Naive thymus-derived CD4-positive, alpha-beta T cell (primary cell): ENCODE measurements around the gene MS4A10. TPM values are rescaled to one million over a fixed set of nuclear protein-coding genes. Genes with fewer than 3 reads are reported as not detected.

Experiments
- ATAC-seq: fragments of 150-1000 bp; cut with Tn5 transposase; 2 replicates; pipeline ENCODE4 v1.10.0; 2021; ENCODE audit warnings: mild to moderate bottlenecking, moderate library complexity
- CTCF ChIA-PET: fragments of 350-600 bp; sonication (Branson Sonifier 250); formaldehyde crosslinking; loops from one replicate; lab custom pipeline; 2021; ENCODE audit warnings: antibody characterized with exemption; lab: Charles Lee
- POLR2A ChIA-PET: fragments of 350-600 bp; sonication (Branson Sonifier 250); formaldehyde crosslinking; loops from one replicate; lab custom pipeline; 2021; ENCODE audit warnings: antibody characterized with exemption, inconsistent platforms; lab: Charles Lee
- DNase-seq, 9 donors: peaks; one replicate each; pipeline versions ENCODE4 v3.0.0 to v3.0.0-alpha.2; 2020 to 2022; ENCODE audit warnings: mixed read lengths in 1 of 9
- H3K27ac ChIP-seq: one replicate; pipeline ENCODE4 v1.7.0; 2013; ENCODE audit warnings: mild to moderate bottlenecking, low read depth, low read length, moderate library complexity
- H3K27me3 ChIP-seq, 2 donors: one replicate each; pipeline ENCODE4 v1.7.0; 2013; ENCODE audit warnings: low read length in 2 of 2, mild to moderate bottlenecking in 2 of 2, moderate library complexity in 2 of 2; ENCODE audit not compliant: control insufficient read depth in 2 of 2, insufficient read depth in 2 of 2
- H3K36me3 ChIP-seq, 3 experiments: 1 replicate in 2 of 3; 2 replicates in 1 of 3; pipeline ENCODE4 v1.7.0; 2013; ENCODE audit warnings: low read length in 3 of 3, mild to moderate bottlenecking in 3 of 3, moderate library complexity in 1 of 3; ENCODE audit not compliant: insufficient read depth in 3 of 3, control insufficient read depth in 2 of 3
- H3K4me1 ChIP-seq, 2 donors: one replicate each; pipeline ENCODE4 v1.7.0; 2013; ENCODE audit warnings: low read length in 2 of 2, mild to moderate bottlenecking in 2 of 2, moderate library complexity in 1 of 2; ENCODE audit not compliant: control insufficient read depth in 2 of 2, insufficient read depth in 2 of 2
- H3K4me3 ChIP-seq: 2 replicates; pipeline ENCODE4 v1.7.0; 2013; ENCODE audit warnings: mild to moderate bottlenecking, low read length
- H3K9me3 ChIP-seq, 3 experiments: 1 replicate in 2 of 3; 2 replicates in 1 of 3; pipeline ENCODE4 v1.7.0; 2013; ENCODE audit warnings: low read length in 3 of 3; ENCODE audit not compliant: control insufficient read depth in 2 of 3
- H3K27ac Mint-ChIP-seq, 9 donors: one replicate each; pipeline ENCODE4 v1.8.0; 2020 to 2022; ENCODE audit warnings: mixed read lengths in 9 of 9, mild to moderate bottlenecking in 8 of 9, moderate library complexity in 5 of 9, inconsistent platforms in 2 of 9
- H3K27me3 Mint-ChIP-seq, 5 donors: one replicate each; pipeline ENCODE4 v1.8.0; 2021 to 2022; ENCODE audit warnings: mixed read lengths in 5 of 5, mild to moderate bottlenecking in 1 of 5
- H3K36me3 Mint-ChIP-seq, 5 donors: one replicate each; pipeline ENCODE4 v1.8.0; 2020 to 2022; ENCODE audit warnings: mixed read lengths in 5 of 5, mild to moderate bottlenecking in 3 of 5, inconsistent platforms in 1 of 5
- H3K4me1 Mint-ChIP-seq, 7 donors: one replicate each; pipeline ENCODE4 v1.8.0; 2020 to 2022; ENCODE audit warnings: mixed read lengths in 7 of 7, mild to moderate bottlenecking in 3 of 7, inconsistent platforms in 1 of 7
- H3K4me3 Mint-ChIP-seq, 10 donors: one replicate each; pipeline ENCODE4 v1.8.0; 2020 to 2022; ENCODE audit warnings: mild to moderate bottlenecking in 10 of 10, mixed read lengths in 10 of 10, moderate library complexity in 6 of 10, inconsistent platforms in 2 of 10
- H3K9me3 Mint-ChIP-seq, 11 donors: one replicate each; pipeline ENCODE4 v1.8.0; 2020 to 2022; ENCODE audit warnings: mixed read lengths in 11 of 11, mild to moderate bottlenecking in 4 of 11, inconsistent platforms in 1 of 11, moderate library complexity in 1 of 11
- intact Hi-C, 2 donors: fragments of 100-400 bp; cut with micrococcal nuclease; formaldehyde crosslinking; loops; one replicate each; pipeline ENCODE4 v1.15.1; 2023
- polyA plus RNA-seq, 2 donors: library from polyadenylated mRNA; unstranded; fragments of 300-500 nt; fragmentation: Illumina TruSeq; gene quantifications; one replicate each; pipeline ENCODE4 v1.2.3, GENCODE V29; 2021
- total RNA-seq, 6 experiments: library from RNA in 5 of 6; stranded (reverse) in 5 of 6; gene quantifications; 1 replicate in 5 of 6; 2 replicates in 1 of 6; pipeline ENCODE4 v1.2.3 and lab custom pipeline; 2021 to 2026

Gene MS4A10
- total and polyA plus RNA-seq, 7 experiments from 2014 or later = not detected

DNA sequence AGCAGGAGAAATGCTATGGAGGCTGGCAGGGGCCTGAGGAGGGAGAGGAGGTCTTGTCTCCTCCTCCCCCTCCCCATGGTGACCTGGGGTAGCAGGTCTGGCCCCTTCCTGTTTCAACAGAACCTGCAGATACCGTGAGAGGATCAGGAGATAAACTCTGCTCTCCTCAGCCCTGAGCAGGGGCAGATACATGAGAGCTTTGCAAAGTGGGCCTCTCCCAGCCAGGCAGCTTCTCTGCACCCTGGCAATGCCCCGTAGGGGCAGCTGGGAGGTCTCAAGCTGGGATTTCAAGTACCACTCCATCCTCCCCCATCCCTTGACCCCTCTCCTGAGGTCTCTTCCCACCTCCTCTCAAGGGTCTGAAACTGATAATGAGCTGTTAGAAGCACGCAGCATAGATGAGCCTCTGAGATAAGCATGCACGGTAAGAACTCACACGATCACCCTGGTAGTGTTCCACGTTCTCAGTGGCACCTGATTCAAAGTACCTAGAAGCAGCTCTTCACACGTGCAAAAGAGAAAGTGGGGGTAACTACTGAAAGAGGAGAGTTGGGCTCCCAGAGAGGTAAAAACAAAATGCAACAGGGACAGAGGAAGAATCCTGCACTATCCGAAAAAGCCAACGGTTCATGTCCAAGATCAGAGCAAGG is 51.9 kb downstream of the MS4A10 start:
- H3K27ac ChIP-seq = no peak overlapping the region
- Mint-ChIP-seq H3K4me1 (peaks cover 6 to 23% (median 11%) of the 10 kb centered on the region in 7 donors), H3K4me3 (no peak overlapping the region), H3K27ac (peak overlapping the region in 3 of 9 donors; percentile 9 to 28 (median 11)), H3K36me3 (peaks cover 0 to 2% (median 0%) of the 10 kb centered on the region in 5 donors), H3K9me3 (peaks cover 0 to 5% (median 0%) of the 10 kb centered on the region in 11 donors), H3K27me3 (peaks cover 0 to 17% (median 4%) of the 10 kb centered on the region in 5 donors)
- H3K36me3 ChIP-seq = peaks cover 0 to 1% (median 0%) of the 10 kb centered on the region in 3 experiments
- H3K4me1 ChIP-seq = peaks cover 8% of the 10 kb centered on the region in 2 donors
- CTCF ChIA-PET = interaction anchor here (0.6 to 0.9 kb wide), 3 partner anchors 41 to 112 kb away, joined by 3 read pairs; no protein-coding TSS in a partner anchor
- intact Hi-C loops = no loop called here
- no peaks in the 10 kb centered on the region for H3K9me3 ChIP-seq
- DNase-seq = no peak
- POLR2A ChIA-PET = no interaction called here
- H3K4me3 ChIP-seq = no peak overlapping the region
- H3K27me3 ChIP-seq = no peaks in the 10 kb centered on the region
- ATAC-seq = no peak

DNA sequence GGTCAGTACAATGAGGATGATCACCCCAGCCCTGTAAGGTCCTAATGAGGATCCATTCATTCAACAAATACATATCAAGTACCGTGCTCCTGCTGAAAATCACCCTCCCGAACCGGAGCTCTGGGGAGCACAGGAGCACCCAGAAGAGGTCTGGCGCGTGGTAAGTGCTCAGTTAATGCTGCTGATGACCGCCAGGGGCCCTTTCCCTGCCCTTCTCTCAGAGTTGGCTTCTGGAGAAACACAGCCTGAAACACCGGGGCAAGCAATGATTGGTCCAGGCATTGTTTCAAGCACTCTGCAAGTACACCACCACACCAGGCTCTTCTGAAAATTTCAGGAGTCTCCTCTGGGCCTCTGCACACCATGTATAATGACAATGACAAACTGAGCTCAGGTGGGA is 53.0 kb downstream of the MS4A10 start:
- H3K4me1 ChIP-seq = peaks cover 14 to 15% of the 10 kb centered on the region in 2 donors
- POLR2A ChIA-PET = no interaction called here
- peaks cover 0 to 4% (median 0%) of the 10 kb centered on the region in 3 experiments for H3K36me3 ChIP-seq
- no peak overlapping the region for H3K27ac Mint-ChIP-seq
- peaks cover 7 to 30% (median 18%) of the 10 kb centered on the region in 7 donors for H3K4me1 Mint-ChIP-seq
- no peak overlapping the region for H3K27ac ChIP-seq
- peaks cover 0 to 7% (median 0%) of the 10 kb centered on the region in 11 donors for H3K9me3 Mint-ChIP-seq
- intact Hi-C loops = no loop called here
- H3K36me3 Mint-ChIP-seq = peaks cover 0 to 2% (median 0%) of the 10 kb centered on the region in 5 donors
- peak overlapping the region in 1 of 10 donors; percentile 29 for H3K4me3 Mint-ChIP-seq
- ATAC-seq = no peak
- no peaks in the 10 kb centered on the region for H3K27me3 ChIP-seq
- H3K4me3 ChIP-seq = no peak overlapping the region
- DNase-seq = no peak
- no peaks in the 10 kb centered on the region for H3K9me3 ChIP-seq
- peaks cover 0 to 11% (median 0%) of the 10 kb centered on the region in 5 donors for H3K27me3 Mint-ChIP-seq
- CTCF ChIA-PET = no interaction called here

DNA sequence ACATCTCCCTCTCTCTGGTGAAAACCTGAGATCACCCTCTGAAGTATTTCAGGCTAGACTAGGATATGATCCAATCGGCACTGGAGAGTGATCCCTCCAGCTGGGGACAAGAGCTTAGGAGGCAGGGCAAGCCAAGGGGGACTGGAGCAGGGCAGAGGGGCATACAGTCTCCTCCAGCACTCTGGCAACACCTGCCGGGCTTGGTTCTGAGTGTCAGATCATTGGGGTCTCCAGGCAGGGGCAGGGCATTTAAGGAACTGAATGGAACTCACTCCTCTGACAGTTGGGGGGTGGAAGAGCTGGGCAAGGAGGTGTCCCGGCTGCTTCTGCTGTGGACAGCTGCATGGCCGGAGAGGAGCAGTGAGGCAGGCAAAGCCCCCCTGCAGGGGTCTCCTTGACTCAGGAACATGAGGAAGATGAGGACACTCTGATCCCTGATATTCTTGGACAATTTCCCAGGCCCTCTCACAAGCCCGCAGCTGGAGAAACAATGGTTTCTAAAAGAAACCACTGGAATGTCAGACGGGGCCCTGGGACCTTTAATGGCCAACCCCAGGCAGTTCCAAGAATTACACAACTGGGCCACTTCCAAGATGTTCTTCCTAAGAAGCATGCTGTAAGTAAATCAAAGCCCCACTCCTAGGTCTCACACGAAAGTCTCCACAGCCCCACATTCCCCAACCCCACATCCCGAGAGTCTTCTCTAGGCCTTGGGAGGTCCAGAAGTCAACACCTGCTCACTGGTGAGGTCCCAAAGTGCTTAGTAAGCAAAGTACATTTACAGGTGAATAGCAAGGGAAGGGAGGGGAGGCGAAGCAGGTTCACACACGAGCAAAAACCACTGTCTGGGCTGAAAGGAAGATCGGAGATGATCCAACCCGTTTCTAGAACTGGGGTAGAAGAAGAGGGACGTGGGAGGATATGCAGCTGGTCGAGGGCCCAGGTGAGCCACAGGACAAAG is 55.6 kb downstream of the MS4A10 start:
- peak overlapping the region; percentile 66 to 95 (median 91) for H3K4me3 Mint-ChIP-seq

DNA sequence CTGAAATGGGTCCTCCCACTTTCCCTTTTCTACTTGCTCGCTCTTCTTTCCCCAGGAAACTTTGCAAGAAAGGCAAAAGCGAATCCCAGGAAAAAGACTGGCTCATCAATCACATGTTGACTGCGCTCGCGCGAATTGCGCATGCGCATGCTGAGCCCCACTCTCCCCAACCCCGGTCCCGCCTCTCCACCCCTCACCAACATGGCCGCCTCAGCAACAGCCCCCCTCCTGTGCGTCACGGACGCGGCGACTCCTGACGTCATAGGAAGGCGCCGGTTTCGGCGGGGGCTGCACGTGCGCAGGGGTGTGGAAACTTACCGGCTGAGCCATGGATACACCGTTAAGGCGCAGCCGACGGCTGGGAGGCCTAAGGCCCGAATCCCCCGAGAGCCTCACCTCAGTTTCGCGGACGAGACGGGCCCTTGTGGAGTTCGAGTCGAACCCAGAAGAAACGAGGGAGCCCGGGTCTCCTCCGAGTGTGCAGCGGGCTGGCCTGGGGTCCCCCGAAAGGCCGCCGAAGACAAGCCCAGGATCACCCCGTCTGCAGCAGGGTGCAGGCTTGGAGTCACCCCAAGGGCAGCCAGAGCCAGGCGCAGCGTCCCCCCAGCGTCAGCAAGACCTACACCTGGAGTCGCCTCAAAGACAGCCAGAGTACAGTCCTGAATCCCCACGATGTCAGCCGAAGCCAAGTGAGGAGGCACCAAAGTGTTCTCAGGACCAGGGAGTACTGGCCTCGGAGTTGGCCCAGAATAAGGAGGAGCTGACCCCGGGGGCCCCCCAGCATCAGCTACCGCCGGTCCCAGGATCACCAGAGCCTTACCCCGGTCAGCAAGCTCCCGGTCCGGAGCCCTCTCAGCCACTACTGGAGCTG is 56.9 kb downstream of the MS4A10 start, which contains the start of gene CCDC86:
TSS of gene CCDC86 (plus strand) at position 317 of the 871 bp plus-strand sequence. CDS start at position 329, 12 bp downstream.
- H3K27ac Mint-ChIP-seq = peak within 1 kb of the TSS; percentile 87 to 99 (median 95)
- peaks cover 0 to 7% (median 0%) of the 10 kb centered on the region in 11 donors for H3K9me3 Mint-ChIP-seq
- no peaks in the 10 kb centered on the region for H3K27me3 ChIP-seq
- H3K4me1 ChIP-seq = peaks cover 26 to 35% of the 10 kb centered on the region in 2 donors
- intact Hi-C loops = loop anchor here (1.0 to 5.0 kb wide), 12 partner anchors 11 to 1280 kb away; partner anchors contain the start of genes CYB561A3 (in 2 of the 2), PRPF19 (in 2 of the 2), VPS37C (in 2 of the 2) and DDB1 (in 1 of the 2)
- H3K4me3 Mint-ChIP-seq = peak within 1 kb of the TSS; percentile 89 to 95 (median 91)
- ChIA-PET CTCF (interaction anchor here (1.0 to 1.7 kb wide), 2 partner anchors 11 to 12 kb away, joined by 4 to 10 read pairs; no protein-coding TSS in a partner anchor), POLR2A (interaction anchor here (0.8 to 1.2 kb wide), 2 partner anchors 64 to 200 kb away, joined by 3 to 6 read pairs; partner anchors contain the start of gene PRPF19)
- H3K36me3 Mint-ChIP-seq = peaks cover 0 to 8% (median 2%) of the 10 kb centered on the region in 5 donors
- peak; percentile 99 for ATAC-seq
- H3K9me3 ChIP-seq = no peaks in the 10 kb centered on the region
- peak; percentile 96 to 100 (median 99) for DNase-seq
- H3K4me3 ChIP-seq = peak within 1 kb of the TSS; percentile 93
- H3K27me3 Mint-ChIP-seq = peaks cover 0 to 2% (median 0%) of the 10 kb centered on the region in 5 donors
- H3K4me1 Mint-ChIP-seq = peaks cover 31 to 49% (median 44%) of the 10 kb centered on the region in 7 donors
- H3K36me3 ChIP-seq = peaks cover 0 to 4% (median 0%) of the 10 kb centered on the region in 3 experiments
- peak within 1 kb of the TSS; percentile 78 for H3K27ac ChIP-seq

More for the DNA sequence above, 55.6 kb downstream of the MS4A10 start:
- ChIA-PET CTCF (interaction anchor here (1.7 kb wide), 1 partner anchor 10 kb away, joined by 10 read pairs; no protein-coding TSS in a partner anchor), POLR2A (interaction anchor here (0.8 to 1.0 kb wide), 3 partner anchors 61 to 272 kb away, joined by 3 to 5 read pairs (median 4); partner anchors contain the start of gene TMEM109)
- Histone ChIP-seq H3K27ac (no peak overlapping the region), H3K4me3 (peak overlapping the region; percentile 93), H3K27me3 (no peaks in the 10 kb centered on the region), H3K36me3 (peaks cover 0 to 4% (median 0%) of the 10 kb centered on the region in 3 experiments), H3K4me1 (peaks cover 26 to 35% of the 10 kb centered on the region in 2 donors), H3K9me3 (no peaks in the 10 kb centered on the region)
- peaks cover 0 to 4% (median 2%) of the 10 kb centered on the region in 5 donors for H3K36me3 Mint-ChIP-seq
- intact Hi-C loops = loop anchor here (1.0 to 5.0 kb wide), 8 partner anchors 112 to 1282 kb away; partner anchors contain the start of genes CYB561A3 (in 2 of the 2), DDB1 (in 1 of the 2), INCENP (in 1 of the 2) and SDHAF2 (in 1 of the 2)
- ATAC-seq = no peak
- H3K4me1 Mint-ChIP-seq = peaks cover 31 to 49% (median 43%) of the 10 kb centered on the region in 7 donors
- no peak for DNase-seq
- peaks cover 0 to 7% (median 0%) of the 10 kb centered on the region in 11 donors for H3K9me3 Mint-ChIP-seq
- H3K27ac Mint-ChIP-seq = peak overlapping the region; percentile 67 to 99 (median 94)
- H3K27me3 Mint-ChIP-seq = peaks cover 0 to 4% (median 0%) of the 10 kb centered on the region in 5 donors
